HG03196 (cell line): ENCODE results near the gene VPS13A.
A peak's percentile ranks its signal among the peaks of the same experiment; 100 is the strongest.
"Not testable (repeated sequence)": the region's sequence is repeated elsewhere in the genome, so short reads cannot be mapped to it uniquely, and the experiment has no call there.

Source experiments
- ATAC-seq: cut with Tn5 transposase; IDR thresholded peaks from one replicate; pipeline ENCODE4 v1.9.1; 2021; ENCODE audit not compliant: unreplicated experiment

The VPS13A gene

GRCh38 chr9:77421506-77422265, 244.4 kb downstream of the VPS13A start:
- ATAC-seq = no peak

GRCh38 chr9:77422969-77423368, 245.6 kb downstream of the VPS13A start:
- no peak for ATAC-seq

GRCh38 chr9:77423841-77424240, 246.5 kb downstream of the VPS13A start:
- no peak for ATAC-seq

- ATAC-seq = no peak
Measured at GRCh38 chr9:77424993-77425392, 247.7 kb downstream of the VPS13A start.

- ATAC-seq = no peak
Measured at GRCh38 chr9:77426712-77427111, 249.4 kb downstream of the VPS13A start.

GRCh38 chr9:77427256-77427927, 250.1 kb downstream of the VPS13A start:
- no peak for ATAC-seq

- ATAC-seq = no peak
Measured at GRCh38 chr9:77429928-77430327, 252.6 kb downstream of the VPS13A start.

- no peak for ATAC-seq
Measured at GRCh38 chr9:77432053-77432452, 254.7 kb downstream of the VPS13A start.

- ATAC-seq = peak; percentile 73
Measured at GRCh38 chr9:77433675-77434445, 256.5 kb downstream of the VPS13A start.

- ATAC-seq = no peak
Measured at GRCh38 chr9:77435277-77435676, 257.9 kb downstream of the VPS13A start.

GRCh38 chr9:77435688-77436087, 258.4 kb downstream of the VPS13A start:
- ATAC-seq = no peak

GRCh38 chr9:77438653-77439052, 261.3 kb downstream of the VPS13A start:
- no peak for ATAC-seq

GRCh38 chr9:77440057-77440456, 262.7 kb downstream of the VPS13A start:
- ATAC-seq = no peak

GRCh38 chr9:77441124-77441523, 263.8 kb downstream of the VPS13A start:
- ATAC-seq = not testable (repeated sequence)

GRCh38 chr9:77442436-77442835, 265.1 kb downstream of the VPS13A start:
- ATAC-seq = no peak

GRCh38 chr9:77447646-77448045, 270.3 kb downstream of the VPS13A start:
- ATAC-seq = no peak

- no peak for ATAC-seq
Measured at GRCh38 chr9:77449240-77450084, 272.1 kb downstream of the VPS13A start.

- ATAC-seq = no peak
Measured at GRCh38 chr9:77450085-77450475, 272.7 kb downstream of the VPS13A start.

GRCh38 chr9:77451507-77451906, 274.2 kb downstream of the VPS13A start:
- no peak for ATAC-seq

GRCh38 chr9:77453825-77454647, 276.7 kb downstream of the VPS13A start:
- no peak for ATAC-seq
